Prostate gland (tissue), 2 donors: Measurements from ENCODE around the gene PAQR8.

Experiments used
- CTCF ChIP-seq, 4 experiments: fragments of 200-600 bp in 2 of 4; fragments of 450-650 bp in 2 of 4; sonication (generic) in 2 of 4; IDR thresholded peaks; 1 replicate in 3 of 4; 2 replicates in 1 of 4; pipeline ENCODE4 v1.5.1; 2016 to 2019; ENCODE audit warnings: antibody characterized with exemption in 4 of 4, mild to moderate bottlenecking in 2 of 4, moderate library complexity in 2 of 4
- POLR2A ChIP-seq: fragments of 450-650 bp; IDR thresholded peaks from one replicate; pipeline ENCODE4 v1.6.1; 2016; ENCODE audit warnings: antibody characterized with exemption, mild to moderate bottlenecking
- POLR2AphosphoS5 ChIP-seq: sonication (generic); formaldehyde crosslinking; IDR thresholded peaks from one replicate; pipeline ENCODE4 v1.6.1; 2017; ENCODE audit warnings: antibody characterized with exemption

- no peak for TF ChIP-seq CTCF (IDR thresholded peaks at IDR 0.05)
- TF ChIP-seq POLR2A, result no peak
- no peak for TF ChIP-seq POLR2AphosphoS5
These were observed 23.1 kb downstream of the PAQR8 start for GRCh38 chr6:52385074-52385473.
